ENCODE data around the gene NEDD4. TPM values are rescaled to one million over a fixed set of nuclear protein-coding genes. Genes with fewer than 3 reads are reported as not detected.

NEDD4 gene
- total RNA-seq, 1 donor: 48.5 TPM

GRCh38 chr15:55980511-55980910 lies 12.9 kb downstream of the NEDD4 start:
- no peaks in the 10 kb centered on the region for H3K9me3 ChIP-seq (ENCODE audit: low read depth, low read length)
- no peak overlapping the region for H3K4me3 ChIP-seq (ENCODE audit: insufficient read depth, low read length)
- H2AFZ ChIP-seq (ENCODE audit: low read length): no peak overlapping the region
- no peak for DNase-seq (ENCODE audit: insufficient read length, low spot score, missing footprints)
- no peaks in the 10 kb centered on the region for H3K4me1 ChIP-seq (ENCODE audit: insufficient read depth, low read length)
- no peak overlapping the region for H3K27ac ChIP-seq (ENCODE audit: low read depth, low read length)
- H3K36me3 ChIP-seq (ENCODE audit: insufficient read depth, low read length): no peaks in the 10 kb centered on the region
- TF ChIP-seq, protein P1, sequence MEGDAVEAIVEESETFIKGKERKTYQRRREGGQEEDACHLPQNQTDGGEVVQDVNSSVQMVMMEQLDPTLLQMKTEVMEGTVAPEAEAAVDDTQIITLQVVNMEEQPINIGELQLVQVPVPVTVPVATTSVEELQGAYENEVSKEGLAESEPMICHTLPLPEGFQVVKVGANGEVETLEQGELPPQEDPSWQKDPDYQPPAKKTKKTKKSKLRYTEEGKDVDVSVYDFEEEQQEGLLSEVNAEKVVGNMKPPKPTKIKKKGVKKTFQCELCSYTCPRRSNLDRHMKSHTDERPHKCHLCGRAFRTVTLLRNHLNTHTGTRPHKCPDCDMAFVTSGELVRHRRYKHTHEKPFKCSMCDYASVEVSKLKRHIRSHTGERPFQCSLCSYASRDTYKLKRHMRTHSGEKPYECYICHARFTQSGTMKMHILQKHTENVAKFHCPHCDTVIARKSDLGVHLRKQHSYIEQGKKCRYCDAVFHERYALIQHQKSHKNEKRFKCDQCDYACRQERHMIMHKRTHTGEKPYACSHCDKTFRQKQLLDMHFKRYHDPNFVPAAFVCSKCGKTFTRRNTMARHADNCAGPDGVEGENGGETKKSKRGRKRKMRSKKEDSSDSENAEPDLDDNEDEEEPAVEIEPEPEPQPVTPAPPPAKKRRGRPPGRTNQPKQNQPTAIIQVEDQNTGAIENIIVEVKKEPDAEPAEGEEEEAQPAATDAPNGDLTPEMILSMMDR (IDR thresholded peaks at IDR 0.05; ENCODE audit: extremely low read depth, low read depth, low read length): no peak
- no peaks in the 10 kb centered on the region for H3K27me3 ChIP-seq (ENCODE audit: insufficient read depth, low read length)
- peaks cover 15% of the 10 kb centered on the region for H4K20me1 ChIP-seq (ENCODE audit: insufficient read depth, low read length)
- H3K79me2 ChIP-seq (ENCODE audit: insufficient read depth, low read length): peaks cover 82% of the 10 kb centered on the region
- H3K4me2 ChIP-seq (ENCODE audit: insufficient read depth, low read length): no peak overlapping the region

GRCh38 chr15:55977231-55977630 lies 16.2 kb downstream of the NEDD4 start:
- Histone ChIP-seq H3K27ac (ENCODE audit: low read depth, low read length) (no peak overlapping the region), H3K4me3 (ENCODE audit: insufficient read depth, low read length) (no peak overlapping the region), H3K79me2 (ENCODE audit: insufficient read depth, low read length) (peaks cover 82% of the 10 kb centered on the region), H4K20me1 (ENCODE audit: insufficient read depth, low read length) (peaks cover 15% of the 10 kb centered on the region), H3K36me3 (ENCODE audit: insufficient read depth, low read length) (no peaks in the 10 kb centered on the region), H3K4me2 (ENCODE audit: insufficient read depth, low read length) (no peak overlapping the region), H3K4me1 (ENCODE audit: insufficient read depth, low read length) (no peaks in the 10 kb centered on the region), H2AFZ (ENCODE audit: low read length) (no peak overlapping the region), H3K27me3 (ENCODE audit: insufficient read depth, low read length) (no peaks in the 10 kb centered on the region), H3K9me3 (ENCODE audit: low read depth, low read length) (no peaks in the 10 kb centered on the region)
- TF ChIP-seq, protein P1 (IDR thresholded peaks at IDR 0.05; ENCODE audit: extremely low read depth, low read depth, low read length): no peak
- no peak for DNase-seq (ENCODE audit: insufficient read length, low spot score, missing footprints)

DNA sequence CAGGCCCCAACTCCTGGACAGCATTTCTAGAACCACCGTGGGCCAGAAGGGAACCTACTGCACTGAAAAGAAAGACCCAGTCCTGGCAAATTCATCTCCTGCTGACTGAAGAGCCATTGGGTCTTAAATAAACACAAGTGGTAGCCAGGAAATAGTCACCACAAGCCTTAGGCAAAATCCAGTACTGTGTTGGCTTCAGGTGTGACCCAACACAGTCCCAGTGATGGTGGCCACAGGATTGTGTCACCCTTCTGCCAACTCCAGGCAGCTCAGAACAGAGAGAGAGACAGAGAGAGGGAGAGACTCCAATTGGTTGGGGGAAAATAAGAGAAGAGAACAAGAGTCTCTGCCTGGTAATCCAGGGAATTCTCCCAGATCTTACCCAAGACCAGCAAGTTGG lies 23.1 kb downstream of the NEDD4 start:
- TF ChIP-seq, protein P1 (IDR thresholded peaks at IDR 0.05; ENCODE audit: extremely low read depth, low read depth, low read length): no peak

DNA sequence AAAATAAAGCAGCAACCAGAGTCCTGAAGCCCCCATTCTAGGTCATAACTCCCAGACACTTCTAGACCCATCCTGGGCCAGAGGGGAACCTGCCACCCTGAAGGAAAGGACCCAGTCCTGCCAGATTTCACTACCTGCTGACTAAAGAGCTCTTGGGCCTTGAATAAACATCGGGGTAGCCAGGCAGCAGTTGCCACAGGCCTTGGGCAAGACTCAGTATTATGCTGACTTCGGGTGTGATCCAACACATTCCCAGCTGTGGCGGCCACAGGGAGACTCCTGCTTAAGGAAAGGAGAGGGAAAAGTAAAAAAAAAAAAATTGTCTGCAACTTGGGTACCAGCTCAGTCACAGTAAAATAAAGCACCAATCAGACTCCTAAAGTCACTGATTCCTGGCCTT lies 23.8 kb downstream of the NEDD4 start:
- Histone ChIP-seq H3K4me3 (ENCODE audit: insufficient read depth, low read length) (no peak overlapping the region), H3K36me3 (ENCODE audit: insufficient read depth, low read length) (no peaks in the 10 kb centered on the region), H3K27ac (ENCODE audit: low read depth, low read length) (no peak overlapping the region), H3K79me2 (ENCODE audit: insufficient read depth, low read length) (peaks cover 75% of the 10 kb centered on the region), H4K20me1 (ENCODE audit: insufficient read depth, low read length) (peaks cover 11% of the 10 kb centered on the region), H3K4me1 (ENCODE audit: insufficient read depth, low read length) (no peaks in the 10 kb centered on the region), H2AFZ (ENCODE audit: low read length) (no peak overlapping the region), H3K4me2 (ENCODE audit: insufficient read depth, low read length) (no peak overlapping the region), H3K27me3 (ENCODE audit: insufficient read depth, low read length) (no peaks in the 10 kb centered on the region), H3K9me3 (ENCODE audit: low read depth, low read length) (no peaks in the 10 kb centered on the region)
- TF ChIP-seq, protein P1 (IDR thresholded peaks at IDR 0.05; ENCODE audit: extremely low read depth, low read depth, low read length): no peak
- DNase-seq (ENCODE audit: insufficient read length, low spot score, missing footprints): no peak

More for the DNA sequence above, 23.1 kb downstream of the NEDD4 start:
- peaks cover 11% of the 10 kb centered on the region for H4K20me1 ChIP-seq (ENCODE audit: insufficient read depth, low read length)
- H3K9me3 ChIP-seq (ENCODE audit: low read depth, low read length): no peaks in the 10 kb centered on the region
- no peaks in the 10 kb centered on the region for H3K4me1 ChIP-seq (ENCODE audit: insufficient read depth, low read length)
- no peaks in the 10 kb centered on the region for H3K27me3 ChIP-seq (ENCODE audit: insufficient read depth, low read length)
- H3K4me2 ChIP-seq (ENCODE audit: insufficient read depth, low read length): no peak overlapping the region
- no peak overlapping the region for H3K4me3 ChIP-seq (ENCODE audit: insufficient read depth, low read length)
- no peaks in the 10 kb centered on the region for H3K36me3 ChIP-seq (ENCODE audit: insufficient read depth, low read length)
- H2AFZ ChIP-seq (ENCODE audit: low read length): no peak overlapping the region
- H3K79me2 ChIP-seq (ENCODE audit: insufficient read depth, low read length): peaks cover 80% of the 10 kb centered on the region
- no peak for DNase-seq (ENCODE audit: insufficient read length, low spot score, missing footprints)
- no peak overlapping the region for H3K27ac ChIP-seq (ENCODE audit: low read depth, low read length)
